PC-9 (cell line): ENCODE results near the gene RTP5.

ENCODE experiments used
- EZH2 ChIP-seq: fragments of 200-600 bp; sonication (generic); IDR thresholded peaks from 2 replicates; pipeline ENCODE4 v1.8.0; 2017; ENCODE audit warnings: antibody characterized with exemption, low read depth
- TF ChIP-seq, protein P1 (sequence below): fragments of 200-600 bp; sonication (generic); conservative IDR thresholded peaks from 2 replicates; pipeline ENCODE4 v1.6.1; 2017; ENCODE audit warnings: mixed run types, antibody characterized with exemption, mild to moderate bottlenecking, moderate library complexity

DNA sequence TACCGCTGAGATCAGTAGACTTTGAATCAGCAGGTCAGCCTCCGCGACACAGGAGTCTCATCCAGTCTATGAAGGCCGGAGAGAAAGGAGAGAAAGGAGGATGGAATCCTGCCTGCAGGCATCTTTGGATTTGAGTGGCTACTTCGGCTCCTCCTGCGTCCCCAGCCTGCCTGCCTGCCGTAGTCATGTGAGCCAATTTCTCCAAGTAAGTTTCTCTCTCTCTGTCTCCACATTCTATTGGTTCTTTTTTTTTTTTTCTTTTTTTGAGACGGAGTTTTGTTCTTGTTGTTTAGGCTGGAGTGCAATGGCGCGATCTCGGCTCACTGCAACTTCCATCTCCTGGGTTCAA lies 27.5 kb upstream of the RTP5 start:
- TF ChIP-seq, protein P1, sequence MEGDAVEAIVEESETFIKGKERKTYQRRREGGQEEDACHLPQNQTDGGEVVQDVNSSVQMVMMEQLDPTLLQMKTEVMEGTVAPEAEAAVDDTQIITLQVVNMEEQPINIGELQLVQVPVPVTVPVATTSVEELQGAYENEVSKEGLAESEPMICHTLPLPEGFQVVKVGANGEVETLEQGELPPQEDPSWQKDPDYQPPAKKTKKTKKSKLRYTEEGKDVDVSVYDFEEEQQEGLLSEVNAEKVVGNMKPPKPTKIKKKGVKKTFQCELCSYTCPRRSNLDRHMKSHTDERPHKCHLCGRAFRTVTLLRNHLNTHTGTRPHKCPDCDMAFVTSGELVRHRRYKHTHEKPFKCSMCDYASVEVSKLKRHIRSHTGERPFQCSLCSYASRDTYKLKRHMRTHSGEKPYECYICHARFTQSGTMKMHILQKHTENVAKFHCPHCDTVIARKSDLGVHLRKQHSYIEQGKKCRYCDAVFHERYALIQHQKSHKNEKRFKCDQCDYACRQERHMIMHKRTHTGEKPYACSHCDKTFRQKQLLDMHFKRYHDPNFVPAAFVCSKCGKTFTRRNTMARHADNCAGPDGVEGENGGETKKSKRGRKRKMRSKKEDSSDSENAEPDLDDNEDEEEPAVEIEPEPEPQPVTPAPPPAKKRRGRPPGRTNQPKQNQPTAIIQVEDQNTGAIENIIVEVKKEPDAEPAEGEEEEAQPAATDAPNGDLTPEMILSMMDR = no peak
- no peak for TF ChIP-seq EZH2
